ENCODE data around the gene NXPH1.

Gene NXPH1

GRCh38 chr7:8396294-8396693, 37.1 kb upstream of the NXPH1 start:
- no peak overlapping the region for H3K9ac ChIP-seq (ENCODE audit: low read length)
- no peak overlapping the region for H3K4me2 ChIP-seq (ENCODE audit: low read length)
- H3K4me1 ChIP-seq (ENCODE audit: low read length) = peaks cover 4% of the 10 kb centered on the region
- no peaks in the 10 kb centered on the region for H4K20me1 ChIP-seq (ENCODE audit: insufficient read depth, low read length)
- H3K79me2 ChIP-seq (ENCODE audit: low read length) = no peaks in the 10 kb centered on the region
- no peak overlapping the region for H2AFZ ChIP-seq (ENCODE audit: low read depth, low read length)
- TF ChIP-seq EZH2phosphoT487 (IDR thresholded peaks at IDR 0.05; ENCODE audit: low read depth) = no peak
- TF ChIP-seq, protein P1, sequence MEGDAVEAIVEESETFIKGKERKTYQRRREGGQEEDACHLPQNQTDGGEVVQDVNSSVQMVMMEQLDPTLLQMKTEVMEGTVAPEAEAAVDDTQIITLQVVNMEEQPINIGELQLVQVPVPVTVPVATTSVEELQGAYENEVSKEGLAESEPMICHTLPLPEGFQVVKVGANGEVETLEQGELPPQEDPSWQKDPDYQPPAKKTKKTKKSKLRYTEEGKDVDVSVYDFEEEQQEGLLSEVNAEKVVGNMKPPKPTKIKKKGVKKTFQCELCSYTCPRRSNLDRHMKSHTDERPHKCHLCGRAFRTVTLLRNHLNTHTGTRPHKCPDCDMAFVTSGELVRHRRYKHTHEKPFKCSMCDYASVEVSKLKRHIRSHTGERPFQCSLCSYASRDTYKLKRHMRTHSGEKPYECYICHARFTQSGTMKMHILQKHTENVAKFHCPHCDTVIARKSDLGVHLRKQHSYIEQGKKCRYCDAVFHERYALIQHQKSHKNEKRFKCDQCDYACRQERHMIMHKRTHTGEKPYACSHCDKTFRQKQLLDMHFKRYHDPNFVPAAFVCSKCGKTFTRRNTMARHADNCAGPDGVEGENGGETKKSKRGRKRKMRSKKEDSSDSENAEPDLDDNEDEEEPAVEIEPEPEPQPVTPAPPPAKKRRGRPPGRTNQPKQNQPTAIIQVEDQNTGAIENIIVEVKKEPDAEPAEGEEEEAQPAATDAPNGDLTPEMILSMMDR (IDR thresholded peaks at IDR 0.05; ENCODE audit: low read depth, low read length) = no peak
- no peaks in the 10 kb centered on the region for H3K9me3 ChIP-seq (ENCODE audit: insufficient read depth, low read length)
- H3K27ac ChIP-seq (ENCODE audit: low read length) = no peak overlapping the region
- H3K27me3 ChIP-seq (ENCODE audit: low read depth, low read length) = no peaks in the 10 kb centered on the region
- no peak overlapping the region for H3K4me3 ChIP-seq (ENCODE audit: low read length)
- H3K36me3 ChIP-seq (replicated peaks; ENCODE audit: low read depth, low read length) = no peaks in the 10 kb centered on the region

DNA sequence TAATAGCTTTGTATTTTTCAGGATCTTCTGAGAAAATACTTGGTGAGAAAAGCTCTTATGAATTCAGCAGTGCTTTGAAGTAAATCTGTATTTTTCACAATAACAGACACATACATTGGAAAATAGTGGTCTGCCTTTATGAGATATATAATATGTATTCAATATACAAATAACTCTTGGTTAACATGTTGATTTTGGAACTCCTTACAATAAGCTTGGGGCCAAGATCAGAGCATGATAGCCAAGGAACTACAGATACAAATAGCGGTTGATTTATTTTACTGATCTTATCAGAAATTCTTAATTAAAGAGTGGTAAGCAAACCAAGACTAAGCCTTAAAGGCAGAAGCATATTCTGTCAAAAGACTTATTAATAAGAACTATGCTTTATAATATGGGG, 24.5 kb upstream of the NXPH1 start:
- Histone ChIP-seq H3K27me3 (ENCODE audit: low read depth, low read length) (no peaks in the 10 kb centered on the region), H4K20me1 (ENCODE audit: insufficient read depth, low read length) (no peaks in the 10 kb centered on the region), H3K9me3 (ENCODE audit: insufficient read depth, low read length) (no peaks in the 10 kb centered on the region), H3K36me3 (replicated peaks; ENCODE audit: low read depth, low read length) (no peaks in the 10 kb centered on the region), H2AFZ (ENCODE audit: low read depth, low read length) (no peak overlapping the region), H3K4me1 (ENCODE audit: low read length) (0 out of 2 replicates have a peak, but pooled peaks cover 4% of the 10 kb centered on the region), H3K4me3 (ENCODE audit: low read length) (no peak overlapping the region), H3K9ac (ENCODE audit: low read length) (no peak overlapping the region), H3K27ac (ENCODE audit: low read length) (no peak overlapping the region), H3K4me2 (ENCODE audit: low read length) (no peak overlapping the region), H3K79me2 (ENCODE audit: low read length) (no peaks in the 10 kb centered on the region)
- no peak for TF ChIP-seq EZH2phosphoT487 (IDR thresholded peaks at IDR 0.05; ENCODE audit: low read depth)
- TF ChIP-seq, protein P1 (IDR thresholded peaks at IDR 0.05; ENCODE audit: low read depth, low read length) = no peak

GRCh38 chr7:8411103-8411502, 22.3 kb upstream of the NXPH1 start:
- TF ChIP-seq, protein P1 (IDR thresholded peaks at IDR 0.05; ENCODE audit: low read depth, low read length) = no peak
- TF ChIP-seq EZH2phosphoT487 (IDR thresholded peaks at IDR 0.05; ENCODE audit: low read depth) = no peak
- no peaks in the 10 kb centered on the region for H4K20me1 ChIP-seq (ENCODE audit: insufficient read depth, low read length)
- no peaks in the 10 kb centered on the region for H3K79me2 ChIP-seq (ENCODE audit: low read length)
- 0 out of 2 replicates have a peak, but pooled peaks cover 4% of the 10 kb centered on the region for H3K4me1 ChIP-seq (ENCODE audit: low read length)
- H3K4me3 ChIP-seq (ENCODE audit: low read length) = no peak overlapping the region
- no peaks in the 10 kb centered on the region for H3K27me3 ChIP-seq (ENCODE audit: low read depth, low read length)
- no peaks in the 10 kb centered on the region for H3K36me3 ChIP-seq (replicated peaks; ENCODE audit: low read depth, low read length)
- H3K27ac ChIP-seq (ENCODE audit: low read length) = no peak overlapping the region
- no peak overlapping the region for H3K9ac ChIP-seq (ENCODE audit: low read length)
- no peak overlapping the region for H3K4me2 ChIP-seq (ENCODE audit: low read length)
- H3K9me3 ChIP-seq (ENCODE audit: insufficient read depth, low read length) = no peaks in the 10 kb centered on the region
- H2AFZ ChIP-seq (ENCODE audit: low read depth, low read length) = no peak overlapping the region

GRCh38 chr7:8413600-8413999, 19.8 kb upstream of the NXPH1 start:
- Histone ChIP-seq H3K27me3 (ENCODE audit: low read depth, low read length) (no peaks in the 10 kb centered on the region), H3K9ac (ENCODE audit: low read length) (no peak overlapping the region), H3K4me2 (ENCODE audit: low read length) (no peak overlapping the region), H3K27ac (ENCODE audit: low read length) (no peak overlapping the region), H3K9me3 (ENCODE audit: insufficient read depth, low read length) (no peaks in the 10 kb centered on the region), H3K4me1 (ENCODE audit: low read length) (0 out of 2 replicates have a peak, but pooled peaks cover 4% of the 10 kb centered on the region), H2AFZ (ENCODE audit: low read depth, low read length) (no peak overlapping the region), H3K36me3 (replicated peaks; ENCODE audit: low read depth, low read length) (no peaks in the 10 kb centered on the region), H4K20me1 (ENCODE audit: insufficient read depth, low read length) (no peaks in the 10 kb centered on the region), H3K79me2 (ENCODE audit: low read length) (no peaks in the 10 kb centered on the region), H3K4me3 (ENCODE audit: low read length) (no peak overlapping the region)
- no peak for TF ChIP-seq EZH2phosphoT487 (IDR thresholded peaks at IDR 0.05; ENCODE audit: low read depth)
- TF ChIP-seq, protein P1 (IDR thresholded peaks at IDR 0.05; ENCODE audit: low read depth, low read length) = no peak

All from OCI-LY3 (cell line).